ENCODE results near the gene HDAC4.

Gene HDAC4

DNA sequence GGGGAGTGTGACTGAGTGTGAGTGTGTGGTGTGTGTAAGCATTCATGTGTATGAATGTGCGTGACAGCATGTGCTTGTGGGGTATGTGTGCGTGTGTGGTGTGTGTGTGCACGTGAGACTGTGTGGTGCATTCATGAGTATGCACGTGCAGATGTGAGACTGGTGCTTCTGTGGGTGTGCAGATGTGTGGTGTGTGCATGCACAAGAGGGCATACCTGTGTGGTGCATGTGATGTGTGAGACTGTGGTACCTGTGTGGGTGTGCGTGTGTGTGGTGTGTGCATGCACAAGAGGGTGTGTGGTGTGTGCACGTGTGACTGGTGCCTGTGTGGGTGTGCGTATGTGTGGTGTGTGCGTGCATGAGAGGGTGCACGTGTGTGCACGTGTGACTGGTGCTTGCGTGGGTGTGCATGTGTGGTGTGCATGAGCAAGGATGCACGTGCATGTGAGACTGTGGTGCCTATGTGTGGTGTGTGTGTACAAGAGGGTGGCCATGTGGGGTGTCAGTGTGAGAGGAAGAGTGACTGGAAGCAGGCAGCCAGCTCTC lies 339.6 kb downstream of the HDAC4 start:
- no peak for DNase-seq (ENCODE audit: low read depth)
- no peak overlapping the region for H3K4me3 ChIP-seq (ENCODE audit: control insufficient read depth, low read depth, low read length)
- TF ChIP-seq, protein P1, sequence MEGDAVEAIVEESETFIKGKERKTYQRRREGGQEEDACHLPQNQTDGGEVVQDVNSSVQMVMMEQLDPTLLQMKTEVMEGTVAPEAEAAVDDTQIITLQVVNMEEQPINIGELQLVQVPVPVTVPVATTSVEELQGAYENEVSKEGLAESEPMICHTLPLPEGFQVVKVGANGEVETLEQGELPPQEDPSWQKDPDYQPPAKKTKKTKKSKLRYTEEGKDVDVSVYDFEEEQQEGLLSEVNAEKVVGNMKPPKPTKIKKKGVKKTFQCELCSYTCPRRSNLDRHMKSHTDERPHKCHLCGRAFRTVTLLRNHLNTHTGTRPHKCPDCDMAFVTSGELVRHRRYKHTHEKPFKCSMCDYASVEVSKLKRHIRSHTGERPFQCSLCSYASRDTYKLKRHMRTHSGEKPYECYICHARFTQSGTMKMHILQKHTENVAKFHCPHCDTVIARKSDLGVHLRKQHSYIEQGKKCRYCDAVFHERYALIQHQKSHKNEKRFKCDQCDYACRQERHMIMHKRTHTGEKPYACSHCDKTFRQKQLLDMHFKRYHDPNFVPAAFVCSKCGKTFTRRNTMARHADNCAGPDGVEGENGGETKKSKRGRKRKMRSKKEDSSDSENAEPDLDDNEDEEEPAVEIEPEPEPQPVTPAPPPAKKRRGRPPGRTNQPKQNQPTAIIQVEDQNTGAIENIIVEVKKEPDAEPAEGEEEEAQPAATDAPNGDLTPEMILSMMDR (conservative IDR thresholded peaks at IDR 0.05; ENCODE audit: control insufficient read depth, insufficient read depth, low read depth, low read length): no peak

DNA sequence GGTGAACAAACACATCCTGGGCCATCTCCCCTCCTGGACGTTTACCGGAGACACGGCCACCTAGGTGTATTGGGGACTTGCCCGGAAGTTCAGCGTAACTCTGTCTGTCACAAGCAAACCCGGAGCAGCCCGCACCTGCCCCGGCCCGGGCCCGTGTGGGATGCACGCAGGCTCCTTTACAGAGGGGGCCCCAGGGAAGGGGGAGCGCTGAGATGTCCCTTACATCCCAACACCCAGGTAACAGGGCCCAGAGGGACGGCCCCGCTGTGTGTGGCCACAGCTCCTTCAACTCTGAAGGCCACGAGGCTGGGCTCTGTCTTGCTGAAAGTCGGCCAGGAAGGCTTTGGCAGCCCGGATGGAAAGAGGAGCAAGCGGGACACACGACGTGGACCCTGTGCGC lies 340.1 kb downstream of the HDAC4 start:
- no peak for DNase-seq (ENCODE audit: low read depth)
- H3K4me3 ChIP-seq (ENCODE audit: control insufficient read depth, low read depth, low read length): no peak overlapping the region
- TF ChIP-seq, protein P1 (conservative IDR thresholded peaks at IDR 0.05; ENCODE audit: control insufficient read depth, insufficient read depth, low read depth, low read length): no peak

DNA sequence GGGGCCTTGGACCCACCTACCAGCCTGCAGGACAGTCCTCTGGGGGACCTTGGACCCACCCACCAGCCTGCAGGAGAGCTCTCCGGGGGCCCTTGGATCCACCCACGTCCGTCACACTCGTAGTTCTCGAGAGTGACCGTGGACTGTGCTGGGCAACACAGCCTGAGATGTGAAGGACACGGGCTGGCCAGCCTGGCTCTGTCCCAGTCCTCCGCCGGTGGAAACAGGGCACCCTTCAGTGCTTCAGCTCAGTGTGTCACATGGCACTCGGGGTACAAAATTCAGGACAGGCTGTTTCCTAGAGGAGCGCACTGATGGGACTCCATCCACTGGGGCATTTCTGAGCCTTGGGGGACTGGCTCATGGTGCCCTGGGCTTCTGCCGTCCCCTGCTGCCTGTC lies 341.0 kb downstream of the HDAC4 start:
- TF ChIP-seq, protein P1 (conservative IDR thresholded peaks at IDR 0.05; ENCODE audit: control insufficient read depth, insufficient read depth, low read depth, low read length): no peak
- no peak for DNase-seq (ENCODE audit: low read depth)
- no peak overlapping the region for H3K4me3 ChIP-seq (ENCODE audit: control insufficient read depth, low read depth, low read length)

DNA sequence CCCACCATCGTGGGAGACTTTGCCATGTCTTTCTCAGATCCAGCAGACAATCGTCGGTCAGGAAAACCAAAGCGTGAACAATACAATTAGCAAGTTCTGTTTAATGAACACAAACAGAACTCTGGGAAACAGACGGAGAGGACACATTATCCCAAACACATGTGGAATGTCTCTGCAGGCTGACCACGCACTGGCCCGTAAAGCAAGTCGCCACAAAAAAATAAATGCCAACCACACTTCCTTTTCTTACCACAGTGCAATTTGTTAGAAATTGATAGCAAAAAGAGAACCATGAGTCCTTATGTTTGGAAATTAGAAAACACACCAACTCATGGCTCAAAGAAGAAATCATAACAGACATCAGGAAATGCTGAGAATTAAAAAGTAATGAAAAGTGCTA lies 342.1 kb downstream of the HDAC4 start:
- DNase-seq (ENCODE audit: low read depth): no peak
- TF ChIP-seq, protein P1 (conservative IDR thresholded peaks at IDR 0.05; ENCODE audit: control insufficient read depth, insufficient read depth, low read depth, low read length): no peak
- no peak overlapping the region for H3K4me3 ChIP-seq (ENCODE audit: control insufficient read depth, low read depth, low read length)

DNA sequence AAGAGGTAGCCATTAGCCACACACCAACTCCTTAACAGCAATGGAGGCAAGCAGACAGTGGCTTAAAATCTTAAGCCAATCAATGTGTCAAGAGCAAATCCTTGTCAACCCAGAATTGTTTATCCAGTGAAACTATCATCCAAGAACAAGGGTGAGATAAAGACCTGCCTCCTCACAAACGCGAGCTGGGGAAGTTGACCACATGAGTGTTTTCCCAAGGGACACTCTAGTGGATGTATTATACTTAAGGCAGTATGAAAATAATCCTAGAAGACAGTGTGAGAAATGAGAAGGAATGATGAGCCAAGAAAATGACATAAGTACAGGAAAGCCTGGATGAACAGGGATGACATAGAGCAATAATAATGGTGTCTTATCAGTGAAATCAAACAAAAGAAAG lies 343.3 kb downstream of the HDAC4 start:
- TF ChIP-seq, protein P1 (conservative IDR thresholded peaks at IDR 0.05; ENCODE audit: control insufficient read depth, insufficient read depth, low read depth, low read length): no peak
- DNase-seq (ENCODE audit: low read depth): peak; percentile 43
- no peak overlapping the region for H3K4me3 ChIP-seq (ENCODE audit: control insufficient read depth, low read depth, low read length)

DNA sequence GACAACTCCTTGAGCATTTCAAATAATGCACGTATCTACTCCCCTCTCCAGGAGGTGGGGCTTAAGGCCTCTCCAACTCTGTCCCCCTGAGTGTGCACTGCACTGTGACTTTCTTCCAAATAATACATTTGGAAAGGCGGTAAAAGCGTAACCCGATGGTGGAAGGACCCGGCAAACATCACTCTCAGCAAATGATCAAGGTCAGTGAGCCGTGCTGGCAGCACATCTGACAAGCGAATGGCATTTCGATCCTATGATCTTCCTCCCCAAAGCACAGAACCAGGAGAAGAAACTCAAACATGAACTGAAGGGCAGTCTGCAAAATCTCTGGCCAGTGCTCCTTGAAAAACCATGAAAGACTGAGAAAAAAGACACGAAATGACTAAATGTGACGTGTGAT lies 344.2 kb downstream of the HDAC4 start:
- H3K4me3 ChIP-seq (ENCODE audit: control insufficient read depth, low read depth, low read length): no peak overlapping the region
- TF ChIP-seq, protein P1 (conservative IDR thresholded peaks at IDR 0.05; ENCODE audit: control insufficient read depth, insufficient read depth, low read depth, low read length): no peak
- no peak for DNase-seq (ENCODE audit: low read depth)

Measured in fibroblast of mammary gland (primary cell).